Thyroid gland (tissue), 4 donors: Measurements from ENCODE around the gene CFAP300. TPM values are rescaled to one million over a fixed set of nuclear protein-coding genes. Genes with fewer than 3 reads are reported as not detected.

ENCODE experiments used
- DNase-seq, 2 donors: peaks; one replicate each; pipeline ENCODE4 v3.0.0-alpha.2; 2019
- H3K27ac ChIP-seq, 3 donors: fragments of 200-600 bp; sonication (generic); 1 replicate in 2 of 3; 2 replicates in 1 of 3; pipeline ENCODE4 v1.5.1; 2016 to 2019; ENCODE audit warnings: mild to moderate bottlenecking in 1 of 3, moderate library complexity in 1 of 3
- H3K27me3 ChIP-seq: fragments of 200-600 bp; sonication (generic); one replicate; pipeline ENCODE4 v1.5.1; 2019
- H3K36me3 ChIP-seq, 2 donors: fragments of 200-600 bp; sonication (generic); one replicate each; pipeline ENCODE4 v1.5.1; 2016 to 2019
- H3K4me1 ChIP-seq, 2 donors: fragments of 200-600 bp; sonication (generic); one replicate each; pipeline ENCODE4 v1.5.1; 2017 to 2019
- H3K4me3 ChIP-seq, 3 donors: fragments of 200-600 bp; sonication (generic); replicated peaks in 1 of 3; 1 replicate in 2 of 3; 2 replicates in 1 of 3; pipeline ENCODE4 v1.5.1; 2016; ENCODE audit warnings: mild to moderate bottlenecking in 1 of 3
- H3K9me3 ChIP-seq: fragments of 200-600 bp; sonication (generic); one replicate; pipeline ENCODE4 v1.5.1; 2017
- CTCF ChIP-seq, 6 experiments: fragments of 200-600 bp in 3 of 6; fragments of 450-650 bp in 3 of 6; sonication (generic) in 3 of 6; IDR thresholded peaks; one replicate each; pipeline ENCODE4 v1.5.1; 2016 to 2019; ENCODE audit warnings: antibody characterized with exemption in 6 of 6, mild to moderate bottlenecking in 2 of 6, inconsistent platforms in 1 of 6, moderate library complexity in 1 of 6
- POLR2A ChIP-seq, 2 donors: fragments of 450-650 bp; IDR thresholded peaks; one replicate each; pipeline ENCODE4 v1.6.1; 2017; ENCODE audit warnings: antibody characterized with exemption in 2 of 2, mild to moderate bottlenecking in 2 of 2, moderate library complexity in 1 of 2
- WGBS, 2 donors: methylation state at CpG; one replicate each; pipeline ENCODE4 v1.1.5; 2017; 5-methylcytosine and 5-hydroxymethylcytosine counted together
- intact Hi-C: fragments of 100-400 bp; cut with DNase I; formaldehyde crosslinking; loops from one replicate; pipeline ENCODE4 v1.15.1; 2023
- total RNA-seq, 4 donors: library from RNA; depleted of rRNA; stranded (reverse); fragments of >200 nt; gene quantifications; one replicate each; pipeline ENCODE4 v1.2.3, GENCODE V29; 2016

Gene CFAP300
- total RNA-seq, 4 donors from 2014 or later, result 1.5 to 5.9 (median 1.6) TPM; not detected in 1

- peaks cover 21 to 25% of the 10 kb centered on the region in 2 donors for H3K4me1 ChIP-seq
- H3K27me3 ChIP-seq, result no peaks in the 10 kb centered on the region
- H3K27ac ChIP-seq, result peak within 1 kb of the TSS; percentile 97 to 100 (median 99)
- intact Hi-C loops, result loop anchor here (10.0 kb wide), 1 partner anchor 155 kb away; no protein-coding TSS in a partner anchor
- TF ChIP-seq POLR2A (IDR thresholded peaks at IDR 0.05) (peak in 1 of 2 donors; percentile 87), CTCF (IDR thresholded peaks at IDR 0.05) (no peak)
- H3K36me3 ChIP-seq, result no peaks in the 10 kb centered on the region
- peak within 1 kb of the TSS; percentile 73 to 96 (median 95) for H3K4me3 ChIP-seq
- no peaks in the 10 kb centered on the region for H3K9me3 ChIP-seq
- peak; percentile 89 to 92 for DNase-seq
- whole genome bisulfite sequencing, 2 donors, result 0 to 2% methylated on average over 54 to 71 of the region's 104 CpGs
Observed at GRCh38 chr11:102109896-102110760, 62.9 kb downstream of the CFAP300 start, which contains the start of gene YAP1. TSS of gene YAP1 (plus strand) at chr11:102110447. CDS start at chr11:102110849, 402 bp downstream.

GRCh38 chr11:102110761-102111010 lies 63.4 kb downstream of the CFAP300 start:
- 0% methylated on average over 6 of the region's 31 CpGs; no CpG with 5 or more reads in 1 of the 2 donors for WGBS, 2 donors
- Histone ChIP-seq H3K27ac (peak overlapping the region; percentile 97 to 100 (median 99)), H3K4me3 (peak overlapping the region; percentile 73 to 96 (median 95)), H3K36me3 (no peaks in the 10 kb centered on the region), H3K27me3 (no peaks in the 10 kb centered on the region), H3K4me1 (peaks cover 26 to 29% of the 10 kb centered on the region in 2 donors), H3K9me3 (no peaks in the 10 kb centered on the region)
- DNase-seq, result no peak
- intact Hi-C loops, result no loop called here
- TF ChIP-seq CTCF (IDR thresholded peaks at IDR 0.05), result no peak
- no peak for TF ChIP-seq POLR2A (IDR thresholded peaks at IDR 0.05)

- H3K36me3 ChIP-seq, result no peaks in the 10 kb centered on the region
- H3K4me3 ChIP-seq, result peak overlapping the region; percentile 73 to 96 (median 95)
- H3K9me3 ChIP-seq, result no peaks in the 10 kb centered on the region
- no peaks in the 10 kb centered on the region for H3K27me3 ChIP-seq
- H3K27ac ChIP-seq, result peak overlapping the region; percentile 97 to 100 (median 99)
- peaks cover 31 to 34% of the 10 kb centered on the region in 2 donors for H3K4me1 ChIP-seq
- TF ChIP-seq POLR2A (IDR thresholded peaks at IDR 0.05) (peak in 1 of 2 donors; percentile 66), CTCF (IDR thresholded peaks at IDR 0.05) (peak in 1 of 6 experiments; percentile 9)
- DNase-seq, result peak; percentile 90
- intact Hi-C loops, result no loop called here
- 1 to 2% methylated on average over 27 to 50 of the region's 61 CpGs for WGBS, 2 donors
Observed at GRCh38 chr11:102111011-102111786, 64.0 kb downstream of the CFAP300 start.

- intact Hi-C loops, result no loop called here
- 2% methylated on average over 20 of the region's 20 CpGs for WGBS, 2 donors
- H3K4me1 ChIP-seq, result peaks cover 34 to 42% of the 10 kb centered on the region in 2 donors
Observed at GRCh38 chr11:102111787-102112508, 64.7 kb downstream of the CFAP300 start.

More at GRCh38 chr11:102111787-102112508, 64.7 kb downstream of the CFAP300 start:
- H3K4me3 ChIP-seq, result peak overlapping the region; percentile 73 to 96 (median 95)
- TF ChIP-seq POLR2A (IDR thresholded peaks at IDR 0.05), result no peak
- no peak for TF ChIP-seq CTCF (IDR thresholded peaks at IDR 0.05)
- H3K27me3 ChIP-seq, result no peaks in the 10 kb centered on the region
- H3K27ac ChIP-seq, result peak overlapping the region; percentile 97 to 100 (median 99)
- no peaks in the 10 kb centered on the region for H3K9me3 ChIP-seq
- no peaks in the 10 kb centered on the region for H3K36me3 ChIP-seq
- no peak for DNase-seq
